ENCODE measurements around the gene BBX. TPM values are rescaled to one million over a fixed set of nuclear protein-coding genes. Genes with fewer than 3 reads are reported as not detected.

Gene BBX
- total and polyA plus RNA-seq, 2 of the 4 experiments (the other 2 are of a cell fraction), result 13.6 to 107 TPM

- Histone ChIP-seq H3K9me1 (ENCODE audit: insufficient read depth, low read length) (peaks cover 3% of the 10 kb centered on the region; the same call in 1 of the 2 replicates), H4K5ac (ENCODE audit: low read depth, low read length) (no peak overlapping the region), H3K36me3 (ENCODE audit: control insufficient read depth, insufficient read depth, low read length) (no peaks in the 10 kb centered on the region), H4K91ac (ENCODE audit: insufficient read depth, low read depth, low read length) (no peak overlapping the region), H2AK9ac (replicated peaks; ENCODE audit: low read depth, low read length, poor library complexity) (no peak overlapping the region), H3K27ac (ENCODE audit: insufficient read depth, low read length) (no peak overlapping the region), H3K4me2 (ENCODE audit: low read depth, low read length) (no peak overlapping the region), H4K20me1 (ENCODE audit: insufficient read depth, low read length) (no peaks in the 10 kb centered on the region), H2BK15ac (ENCODE audit: low read depth, low read length) (no peak overlapping the region), H3K4me3 (ENCODE audit: insufficient read depth, low read depth, low read length) (no peak overlapping the region), H3K18ac (ENCODE audit: low read depth, low read length) (no peak overlapping the region), H3K56ac (ENCODE audit: extremely low read depth, insufficient read depth, low read length) (no peak overlapping the region), H2BK120ac (ENCODE audit: low read depth, low read length) (no peak overlapping the region), H2BK5ac (ENCODE audit: low read depth, low read length, poor library complexity, severe bottlenecking) (no peak overlapping the region), H3K9ac (ENCODE audit: low read depth, low read length) (no peak overlapping the region), H3K14ac (replicated peaks; ENCODE audit: low read depth, low read length) (no peak overlapping the region), H3K79me1 (ENCODE audit: low read depth in 1 of 2, low read length in 2 of 2) (peaks cover 0 to 10% of the 10 kb centered on the region in 2 experiments), H3K23ac (ENCODE audit: low read depth, low read length) (no peak overlapping the region), H3K9me3 (ENCODE audit: control insufficient read depth, insufficient read depth, low read length) (no peaks in the 10 kb centered on the region), H3K4me1 (ENCODE audit: control insufficient read depth, insufficient read depth, low read length) (peaks cover 2% of the 10 kb centered on the region; the same call in 1 of the 2 replicates), H2AFZ (replicated peaks; ENCODE audit: low read length, poor library complexity) (no peak overlapping the region), H4K8ac (ENCODE audit: low read depth in 2 of 2, low read length in 2 of 2) (no peak overlapping the region), H3K4ac (ENCODE audit: low read depth, low read length) (no peak overlapping the region), H2AK5ac (ENCODE audit: low read depth, low read length) (no peak overlapping the region), H3K27me3 (ENCODE audit: control insufficient read depth, insufficient read depth, low read length) (no peaks in the 10 kb centered on the region), H2BK20ac (ENCODE audit: low read depth, low read length) (no peak overlapping the region)
- BruUV-seq (replicated peaks), result no TSS peak
- ChIA-PET POLR2A (ENCODE audit: unreplicated experiment) (no interaction called here), CTCF (interaction anchor here (0.7 kb wide), 1 partner anchor 33 kb away, joined by 3 read pairs; no protein-coding TSS in a partner anchor)
- TF ChIP-seq MAZ (IDR thresholded peaks at IDR 0.05; ENCODE audit: borderline replicate concordance, low read depth, low read length) (no peak), BHLHE40 (IDR thresholded peaks at IDR 0.05; ENCODE audit: low read depth, low read length) (no peak), USF2 (IDR thresholded peaks at IDR 0.05; ENCODE audit: low read depth, low read length) (no peak), MXI1 (IDR thresholded peaks at IDR 0.05; ENCODE audit: borderline replicate concordance, low read depth, low read length) (no peak), FOS (IDR thresholded peaks at IDR 0.05; ENCODE audit: low read depth, low read length) (no peak), RFX5 (IDR thresholded peaks at IDR 0.05; ENCODE audit: low read depth, low read length) (no peak), SMC3 (IDR thresholded peaks at IDR 0.05; ENCODE audit: low read depth, low read length) (no peak), MAFK (IDR thresholded peaks at IDR 0.05; ENCODE audit: low read depth, low read length) (no peak), POLR2A (IDR thresholded peaks at IDR 0.05; ENCODE audit: low read depth, low read length) (no peak), CHD1 (IDR thresholded peaks at IDR 0.05; ENCODE audit: low read depth, low read length) (no peak), RCOR1 (IDR thresholded peaks at IDR 0.05; ENCODE audit: insufficient replicate concordance, low read length) (no peak), RAD21 (IDR thresholded peaks at IDR 0.05; ENCODE audit: low read length) (no peak), NFE2L2 (IDR thresholded peaks at IDR 0.05; ENCODE audit: low read depth, low read length) (no peak), CEBPB (IDR thresholded peaks at IDR 0.05; ENCODE audit: low read depth, low read length) (no peak)
- TF ChIP-seq, protein P1, sequence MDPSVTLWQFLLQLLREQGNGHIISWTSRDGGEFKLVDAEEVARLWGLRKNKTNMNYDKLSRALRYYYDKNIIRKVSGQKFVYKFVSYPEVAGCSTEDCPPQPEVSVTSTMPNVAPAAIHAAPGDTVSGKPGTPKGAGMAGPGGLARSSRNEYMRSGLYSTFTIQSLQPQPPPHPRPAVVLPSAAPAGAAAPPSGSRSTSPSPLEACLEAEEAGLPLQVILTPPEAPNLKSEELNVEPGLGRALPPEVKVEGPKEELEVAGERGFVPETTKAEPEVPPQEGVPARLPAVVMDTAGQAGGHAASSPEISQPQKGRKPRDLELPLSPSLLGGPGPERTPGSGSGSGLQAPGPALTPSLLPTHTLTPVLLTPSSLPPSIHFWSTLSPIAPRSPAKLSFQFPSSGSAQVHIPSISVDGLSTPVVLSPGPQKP (IDR thresholded peaks at IDR 0.05; ENCODE audit: borderline replicate concordance, low read depth, low read length), result no peak
- TF ChIP-seq, protein P2, sequence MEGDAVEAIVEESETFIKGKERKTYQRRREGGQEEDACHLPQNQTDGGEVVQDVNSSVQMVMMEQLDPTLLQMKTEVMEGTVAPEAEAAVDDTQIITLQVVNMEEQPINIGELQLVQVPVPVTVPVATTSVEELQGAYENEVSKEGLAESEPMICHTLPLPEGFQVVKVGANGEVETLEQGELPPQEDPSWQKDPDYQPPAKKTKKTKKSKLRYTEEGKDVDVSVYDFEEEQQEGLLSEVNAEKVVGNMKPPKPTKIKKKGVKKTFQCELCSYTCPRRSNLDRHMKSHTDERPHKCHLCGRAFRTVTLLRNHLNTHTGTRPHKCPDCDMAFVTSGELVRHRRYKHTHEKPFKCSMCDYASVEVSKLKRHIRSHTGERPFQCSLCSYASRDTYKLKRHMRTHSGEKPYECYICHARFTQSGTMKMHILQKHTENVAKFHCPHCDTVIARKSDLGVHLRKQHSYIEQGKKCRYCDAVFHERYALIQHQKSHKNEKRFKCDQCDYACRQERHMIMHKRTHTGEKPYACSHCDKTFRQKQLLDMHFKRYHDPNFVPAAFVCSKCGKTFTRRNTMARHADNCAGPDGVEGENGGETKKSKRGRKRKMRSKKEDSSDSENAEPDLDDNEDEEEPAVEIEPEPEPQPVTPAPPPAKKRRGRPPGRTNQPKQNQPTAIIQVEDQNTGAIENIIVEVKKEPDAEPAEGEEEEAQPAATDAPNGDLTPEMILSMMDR (conservative IDR thresholded peaks at IDR 0.05; ENCODE audit: low read depth, low read length), result no peak
- DNase-seq, result no peak
- intact Hi-C loops (cut with micrococcal nuclease) (loop anchor here (10.0 kb wide), 1 partner anchor 416 kb away; no protein-coding TSS in a partner anchor), dilution Hi-C loops (cut with HindIII; ENCODE audit: low sequenced_read_pairs, unreplicated experiment) (no loop called here), in situ Hi-C loops (cut with MboI; ENCODE audit: low sequenced_read_pairs) (no loop called here)
- no peak for ATAC-seq (ENCODE audit: low read depth)
- whole genome bisulfite sequencing, 2 experiments (ENCODE audit: extremely low coverage in 2 of 2, insufficient read length in 1 of 2), result no CpG with 5 or more reads among the region's 5 CpGs
Observed at GRCh38 chr3:107668416-107668815, 145.7 kb downstream of the BBX start.

Measured in IMR-90 (cell line).